Stimulated activated CD4-positive, alpha-beta T cell treated with anti-CD3 and anti-CD28 coated beads, Interleukin-1b, Interleukin-23, amount 100 ng/mL, for 48 hours (primary cell): ENCODE data around the gene AIDA.

Experiments used
- DNase-seq: peaks from one replicate; pipeline ENCODE4 v3.0.0-alpha.2; 2020

The AIDA gene

GRCh38 chr1:222643606-222643937 lies 68.7 kb downstream of the AIDA start:
- no peak for DNase-seq

- DNase-seq, result no peak
These were observed 69.8 kb downstream of the AIDA start for GRCh38 chr1:222642468-222642867.

- DNase-seq, result no peak
These were observed 70.9 kb downstream of the AIDA start for GRCh38 chr1:222641269-222641948.

GRCh38 chr1:222634180-222635013 lies 77.9 kb downstream of the AIDA start:
- DNase-seq, result peak; percentile 43

GRCh38 chr1:222632749-222633148 lies 79.5 kb downstream of the AIDA start:
- no peak for DNase-seq

- no peak for DNase-seq
These were observed 80.6 kb downstream of the AIDA start for GRCh38 chr1:222631611-222632208.

GRCh38 chr1:222629921-222630535 lies 82.3 kb downstream of the AIDA start:
- no peak for DNase-seq

- DNase-seq, result no peak
These were observed 85.1 kb downstream of the AIDA start for GRCh38 chr1:222627232-222627631.

GRCh38 chr1:222624214-222624613 lies 88.1 kb downstream of the AIDA start:
- DNase-seq, result no peak

GRCh38 chr1:222623458-222623857 lies 88.8 kb downstream of the AIDA start:
- no peak for DNase-seq

- DNase-seq, result no peak
These were observed 89.5 kb downstream of the AIDA start for GRCh38 chr1:222622765-222623164.

GRCh38 chr1:222620566-222620965 lies 91.7 kb downstream of the AIDA start:
- no peak for DNase-seq

- DNase-seq, result no peak
These were observed 93.3 kb downstream of the AIDA start for GRCh38 chr1:222618880-222619596.
